ENCODE results near the gene AFAP1. TPM values are rescaled to one million over a fixed set of nuclear protein-coding genes. Genes with fewer than 3 reads are reported as not detected.
A peak's percentile ranks its signal among the peaks of the same experiment; 100 is the strongest.

AFAP1 gene
- total RNA-seq, 4 donors from 2014 or later, result 8.2 to 55.0 (median 28.9) TPM

- no peak for TF ChIP-seq POLR2A (IDR thresholded peaks at IDR 0.05)
- peak; percentile 88 to 92 (median 92) for TF ChIP-seq CTCF (IDR thresholded peaks at IDR 0.05)
- H3K4me3 ChIP-seq, result no peak overlapping the region
- no peak overlapping the region for H3K27ac ChIP-seq
- H3K27me3 ChIP-seq, result no peaks in the 10 kb centered on the region
- peak; percentile 80 to 83 for DNase-seq
- no peaks in the 10 kb centered on the region for H3K36me3 ChIP-seq
- no peaks in the 10 kb centered on the region for H3K9me3 ChIP-seq
- intact Hi-C loops (cut with DNase I; ENCODE audit: low total_unique reads), result loop anchor here (5.0 kb wide), 1 partner anchor 185 kb away; no protein-coding TSS in a partner anchor
- peaks cover 4 to 8% of the 10 kb centered on the region in 2 donors for H3K4me1 ChIP-seq
These were observed 137.5 kb downstream of the AFAP1 start for GRCh38 chr4:7802093-7802726.

GRCh38 chr4:7801641-7802040 lies 138.0 kb downstream of the AFAP1 start:
- H3K9me3 ChIP-seq, result no peaks in the 10 kb centered on the region
- intact Hi-C loops (cut with DNase I; ENCODE audit: low total_unique reads), result loop anchor here (5.0 kb wide), 1 partner anchor 186 kb away; no protein-coding TSS in a partner anchor
- no peaks in the 10 kb centered on the region for H3K36me3 ChIP-seq
- H3K4me1 ChIP-seq, result peaks cover 0 to 4% of the 10 kb centered on the region in 2 donors
- H3K4me3 ChIP-seq, result no peak overlapping the region
- H3K27me3 ChIP-seq, result no peaks in the 10 kb centered on the region
- DNase-seq, result peak in 1 of 2 donors; percentile 9
- no peak overlapping the region for H3K27ac ChIP-seq
- TF ChIP-seq POLR2A (IDR thresholded peaks at IDR 0.05), result no peak
- no peak for TF ChIP-seq CTCF (IDR thresholded peaks at IDR 0.05)

- no peak for DNase-seq
- no peak for TF ChIP-seq POLR2A (IDR thresholded peaks at IDR 0.05)
- TF ChIP-seq CTCF (IDR thresholded peaks at IDR 0.05), result no peak
- no peaks in the 10 kb centered on the region for H3K4me1 ChIP-seq
- no peak overlapping the region for H3K4me3 ChIP-seq
- intact Hi-C loops (cut with DNase I; ENCODE audit: low total_unique reads), result loop anchor here (5.0 kb wide), 1 partner anchor 186 kb away; no protein-coding TSS in a partner anchor
- H3K36me3 ChIP-seq, result no peaks in the 10 kb centered on the region
- no peaks in the 10 kb centered on the region for H3K27me3 ChIP-seq
- no peak overlapping the region for H3K27ac ChIP-seq
- no peaks in the 10 kb centered on the region for H3K9me3 ChIP-seq
These were observed 138.7 kb downstream of the AFAP1 start for GRCh38 chr4:7801001-7801400.

- H3K4me1 ChIP-seq, result no peaks in the 10 kb centered on the region
- H3K4me3 ChIP-seq, result no peak overlapping the region
- no peaks in the 10 kb centered on the region for H3K36me3 ChIP-seq
- intact Hi-C loops (cut with DNase I; ENCODE audit: low total_unique reads), result loop anchor here (5.0 kb wide), 1 partner anchor 187 kb away; no protein-coding TSS in a partner anchor
- TF ChIP-seq POLR2A (IDR thresholded peaks at IDR 0.05) (no peak), CTCF (IDR thresholded peaks at IDR 0.05) (no peak)
- H3K27ac ChIP-seq, result no peak overlapping the region
- peak in 1 of 2 donors; percentile 3 for DNase-seq
- H3K9me3 ChIP-seq, result no peaks in the 10 kb centered on the region
- no peaks in the 10 kb centered on the region for H3K27me3 ChIP-seq
These were observed 139.3 kb downstream of the AFAP1 start for GRCh38 chr4:7800410-7800809.

GRCh38 chr4:7799736-7800135 lies 139.9 kb downstream of the AFAP1 start:
- intact Hi-C loops (cut with DNase I; ENCODE audit: low total_unique reads), result loop anchor here (5.0 kb wide), 1 partner anchor 188 kb away; no protein-coding TSS in a partner anchor
- TF ChIP-seq CTCF (IDR thresholded peaks at IDR 0.05) (no peak), POLR2A (IDR thresholded peaks at IDR 0.05) (no peak)
- Histone ChIP-seq H3K36me3 (no peaks in the 10 kb centered on the region), H3K27ac (no peak overlapping the region), H3K27me3 (no peaks in the 10 kb centered on the region), H3K4me3 (no peak overlapping the region), H3K9me3 (no peaks in the 10 kb centered on the region), H3K4me1 (no peaks in the 10 kb centered on the region)
- no peak for DNase-seq

Measured in uterus (tissue), 4 donors.